NCI-H82 treated with DMSO at 0.1 percent for 48 hours (cell line): ENCODE data around the gene SAT1.

ENCODE experiments used
- DNase-seq: peaks from one replicate; lab custom pipeline; 2025; ENCODE audit not compliant: unreplicated experiment; lab: John Stamatoyannopoulos, UW

SAT1 gene

GRCh38 chrX:23773601-23774175 is 9.3 kb upstream of the SAT1 start:
- DNase-seq, result no peak

GRCh38 chrX:23776363-23776762 is 6.6 kb upstream of the SAT1 start:
- DNase-seq, result no peak

- DNase-seq, result no peak
Observed at GRCh38 chrX:23779025-23779424, 3.9 kb upstream of the SAT1 start.

GRCh38 chrX:23782455-23782854 is 518 bp upstream of the SAT1 start:
- DNase-seq, result no peak

GRCh38 chrX:23783589-23784469 is 856 bp downstream of the SAT1 start:
- no peak for DNase-seq

GRCh38 chrX:23784470-23785331 is 1.7 kb downstream of the SAT1 start:
- no peak for DNase-seq

GRCh38 chrX:23785580-23785979 is 2.6 kb downstream of the SAT1 start:
- no peak for DNase-seq

GRCh38 chrX:23786268-23786815 is 3.4 kb downstream of the SAT1 start:
- DNase-seq, result no peak

- no peak for DNase-seq
Observed at GRCh38 chrX:23787745-23788118, 4.8 kb downstream of the SAT1 start.

GRCh38 chrX:23788521-23788920 is 5.5 kb downstream of the SAT1 start:
- no peak for DNase-seq

GRCh38 chrX:23788946-23789345 is 6.0 kb downstream of the SAT1 start:
- no peak for DNase-seq

- DNase-seq, result no peak
Observed at GRCh38 chrX:23789386-23790154, 6.6 kb downstream of the SAT1 start.

GRCh38 chrX:23790155-23790497 is 7.2 kb downstream of the SAT1 start:
- no peak for DNase-seq

GRCh38 chrX:23792861-23793553 is 10.0 kb downstream of the SAT1 start:
- no peak for DNase-seq

GRCh38 chrX:23795221-23795620 is 12.2 kb downstream of the SAT1 start:
- no peak for DNase-seq

GRCh38 chrX:23797371-23798128 is 14.6 kb downstream of the SAT1 start:
- DNase-seq, result no peak

- DNase-seq, result no peak
Observed at GRCh38 chrX:23799469-23800065, 16.6 kb downstream of the SAT1 start.

GRCh38 chrX:23802431-23802830 is 19.5 kb downstream of the SAT1 start:
- DNase-seq, result no peak

GRCh38 chrX:23803931-23804381 is 21.0 kb downstream of the SAT1 start:
- no peak for DNase-seq
